Tibial nerve (tissue), 4 donors: Measurements from ENCODE around the gene ATP7A. TPM values are rescaled to one million over a fixed set of nuclear protein-coding genes. Genes with fewer than 3 reads are reported as not detected.
"Not testable (repeated sequence)": the region's sequence is repeated elsewhere in the genome, so short reads cannot be mapped to it uniquely, and the experiment has no call there.

Experiments
- DNase-seq, 2 donors: peaks; one replicate each; pipeline ENCODE4 v3.0.0-alpha.2; 2019; ENCODE audit warnings: low spot score in 2 of 2
- H3K27ac ChIP-seq, 4 donors: fragments of 200-600 bp; sonication (generic) in 3 of 4; one replicate each; pipeline ENCODE4 v1.5.1; 2017 to 2019; ENCODE audit warnings: mild to moderate bottlenecking in 1 of 4
- H3K27me3 ChIP-seq, 2 donors: fragments of 200-600 bp; sonication (generic) in 1 of 2; one replicate each; pipeline versions ENCODE4 v1.5.1 to v1.6.0; 2017 to 2019
- H3K36me3 ChIP-seq, 3 donors: fragments of 200-600 bp; sonication (generic); one replicate each; pipeline ENCODE4 v1.5.1; 2018 to 2019
- H3K4me1 ChIP-seq, 4 donors: fragments of 200-600 bp; sonication (generic) in 3 of 4; one replicate each; pipeline ENCODE4 v1.5.1; 2017 to 2019
- H3K4me3 ChIP-seq, 4 donors: fragments of 200-600 bp; sonication (generic) in 3 of 4; one replicate each; pipeline ENCODE4 v1.5.1; 2017 to 2019; ENCODE audit warnings: mild to moderate bottlenecking in 1 of 4, moderate library complexity in 1 of 4
- H3K9me3 ChIP-seq, 4 donors: fragments of 200-600 bp; sonication (generic) in 3 of 4; one replicate each; pipeline ENCODE4 v1.5.1; 2017 to 2019
- CTCF ChIP-seq, 5 experiments: fragments of 200-600 bp in 3 of 5; fragments of 450-650 bp in 2 of 5; sonication (generic) in 3 of 5; IDR thresholded peaks; one replicate each; pipeline ENCODE4 v1.5.1; 2016 to 2019; ENCODE audit warnings: antibody characterized with exemption in 5 of 5, mild to moderate bottlenecking in 3 of 5, moderate library complexity in 2 of 5
- EP300 ChIP-seq, 2 donors: sonication (generic); formaldehyde crosslinking; IDR thresholded peaks; one replicate each; pipeline ENCODE4 v1.6.1; 2017; ENCODE audit warnings: antibody characterized with exemption in 2 of 2, mild to moderate bottlenecking in 1 of 2
- POLR2A ChIP-seq, 2 donors: fragments of 450-650 bp; IDR thresholded peaks; one replicate each; pipeline ENCODE4 v1.6.1; 2017; ENCODE audit warnings: antibody characterized with exemption in 2 of 2, mild to moderate bottlenecking in 2 of 2, moderate library complexity in 2 of 2
- WGBS, 2 donors: methylation state at CpG; one replicate each; pipeline ENCODE4 v1.1.5; 2018; 5-methylcytosine and 5-hydroxymethylcytosine counted together
- total RNA-seq, 4 donors: library from RNA; depleted of rRNA; stranded (reverse); fragments of >200 nt; gene quantifications; one replicate each; pipeline ENCODE4 v1.1.0, GENCODE V29; 2016

The ATP7A gene
- total RNA-seq, 4 donors from 2014 or later, result 9.4 to 12.7 (median 10.4) TPM

DNA sequence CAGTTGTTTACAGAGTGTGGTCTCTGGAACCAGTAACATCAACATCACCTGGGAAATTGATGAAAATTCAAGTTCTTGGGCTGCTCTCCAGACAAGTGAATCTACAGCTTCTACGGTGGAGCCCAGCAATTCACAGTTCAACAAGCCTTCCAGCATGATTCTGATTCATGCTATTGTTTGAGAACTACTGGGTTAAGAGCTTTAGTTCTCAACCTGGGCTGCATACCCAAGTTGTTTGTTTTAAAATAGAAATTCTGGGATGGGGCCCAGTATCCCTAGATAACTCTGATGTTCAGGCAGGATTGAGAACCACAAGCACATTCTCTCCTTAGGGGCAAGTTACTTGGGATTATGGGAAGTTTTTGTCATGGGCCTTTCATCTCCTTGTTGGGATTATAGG lies 155.6 kb downstream of the ATP7A start:
- Histone ChIP-seq H3K4me3 (no peak overlapping the region), H3K4me1 (no peaks in the 10 kb centered on the region), H3K36me3 (no peaks in the 10 kb centered on the region), H3K27me3 (no peaks in the 10 kb centered on the region), H3K9me3 (no peaks in the 10 kb centered on the region), H3K27ac (no peak overlapping the region)
- 67 to 84% methylated on average over 1 of the region's 1 CpG for WGBS, 2 donors
- no peak for DNase-seq
- TF ChIP-seq CTCF (IDR thresholded peaks at IDR 0.05) (no peak), EP300 (IDR thresholded peaks at IDR 0.05) (no peak), POLR2A (IDR thresholded peaks at IDR 0.05) (no peak)

- Histone ChIP-seq H3K4me1 (no peaks in the 10 kb centered on the region), H3K27me3 (no peaks in the 10 kb centered on the region), H3K36me3 (no peaks in the 10 kb centered on the region), H3K9me3 (peaks cover 0 to 9% (median 4%) of the 10 kb centered on the region in 4 donors), H3K4me3 (no peak overlapping the region), H3K27ac (no peak overlapping the region)
- WGBS, 2 donors, result 64 to 84% methylated on average over 3 of the region's 3 CpGs
- DNase-seq, result no peak
- TF ChIP-seq CTCF (IDR thresholded peaks at IDR 0.05), result no peak
- no peak for TF ChIP-seq POLR2A (IDR thresholded peaks at IDR 0.05)
- no peak for TF ChIP-seq EP300 (IDR thresholded peaks at IDR 0.05)
These were observed 160.8 kb downstream of the ATP7A start for GRCh38 chrX:78071331-78071730.

DNA sequence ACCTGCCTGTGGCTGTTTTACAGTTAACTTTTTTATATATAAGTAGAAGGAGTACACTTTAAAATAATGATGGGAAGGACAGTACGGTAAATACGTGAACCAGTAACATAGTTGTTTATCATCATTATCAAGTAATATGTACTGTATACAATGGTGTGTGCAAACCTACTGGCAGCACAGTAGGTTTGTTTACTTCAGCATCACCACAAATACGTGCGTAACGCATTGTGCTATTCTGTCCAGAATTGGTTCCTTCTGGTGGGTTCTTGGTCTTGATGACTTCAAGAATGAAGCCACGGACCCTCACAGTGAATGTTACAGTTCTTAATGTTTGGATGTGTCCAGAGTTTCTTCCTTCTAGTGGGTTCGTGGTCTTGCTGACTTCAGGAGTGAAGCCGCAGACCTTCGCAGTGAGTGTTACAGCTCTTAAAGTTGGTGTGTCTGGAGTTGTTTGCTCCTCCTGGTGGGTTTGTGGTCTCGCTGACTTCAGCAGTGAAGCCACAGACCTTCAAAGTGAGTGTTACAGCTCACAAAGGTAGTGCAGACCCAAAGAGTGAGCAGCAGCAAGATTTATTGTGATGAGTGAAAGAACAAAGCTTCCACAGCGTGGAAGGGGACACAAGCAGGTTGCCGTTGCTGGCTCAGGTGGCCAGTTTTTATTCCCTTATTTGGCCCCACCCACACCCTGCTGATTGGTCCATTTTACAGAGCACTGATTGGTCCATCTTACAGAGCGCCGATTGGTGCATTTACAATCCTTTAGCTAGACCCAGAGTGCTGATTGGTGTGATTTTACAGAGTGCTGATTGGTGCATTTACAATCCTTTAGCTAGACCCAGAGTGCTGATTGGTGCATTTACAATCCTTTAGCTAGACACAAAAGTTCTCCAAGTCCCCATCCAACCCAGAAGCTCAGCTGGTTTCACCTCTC lies 162.9 kb downstream of the ATP7A start:
- H3K36me3 ChIP-seq, H3K9me3 ChIP-seq, H3K27ac ChIP-seq, H3K27me3 ChIP-seq, H3K4me3 ChIP-seq, DNase-seq, H3K4me1 ChIP-seq: not testable (repeated sequence)
- 82 to 86% methylated on average over 12 to 14 of the region's 14 CpGs for WGBS, 2 donors

- no peaks in the 10 kb centered on the region for H3K27me3 ChIP-seq
- TF ChIP-seq CTCF (IDR thresholded peaks at IDR 0.05) (no peak), POLR2A (IDR thresholded peaks at IDR 0.05) (no peak)
- no peak for DNase-seq
- H3K9me3 ChIP-seq, result peaks cover 0 to 9% (median 4%) of the 10 kb centered on the region in 4 donors
- H3K4me1 ChIP-seq, result no peaks in the 10 kb centered on the region
- no peak overlapping the region for H3K27ac ChIP-seq
- H3K4me3 ChIP-seq, result no peak overlapping the region
- no peaks in the 10 kb centered on the region for H3K36me3 ChIP-seq
These were observed 163.6 kb downstream of the ATP7A start for GRCh38 chrX:78074088-78074487.

- no peak overlapping the region for H3K4me3 ChIP-seq
- TF ChIP-seq CTCF (IDR thresholded peaks at IDR 0.05) (no peak), POLR2A (IDR thresholded peaks at IDR 0.05) (no peak), EP300 (IDR thresholded peaks at IDR 0.05) (no peak)
- 80 to 89% methylated on average over 5 of the region's 5 CpGs for WGBS, 2 donors
- no peak for DNase-seq
- no peaks in the 10 kb centered on the region for H3K4me1 ChIP-seq
- H3K27ac ChIP-seq, result no peak overlapping the region
- no peaks in the 10 kb centered on the region for H3K36me3 ChIP-seq
- peaks cover 0 to 9% (median 4%) of the 10 kb centered on the region in 4 donors for H3K9me3 ChIP-seq
- no peaks in the 10 kb centered on the region for H3K27me3 ChIP-seq
These were observed 165.4 kb downstream of the ATP7A start for GRCh38 chrX:78075787-78076389.

DNA sequence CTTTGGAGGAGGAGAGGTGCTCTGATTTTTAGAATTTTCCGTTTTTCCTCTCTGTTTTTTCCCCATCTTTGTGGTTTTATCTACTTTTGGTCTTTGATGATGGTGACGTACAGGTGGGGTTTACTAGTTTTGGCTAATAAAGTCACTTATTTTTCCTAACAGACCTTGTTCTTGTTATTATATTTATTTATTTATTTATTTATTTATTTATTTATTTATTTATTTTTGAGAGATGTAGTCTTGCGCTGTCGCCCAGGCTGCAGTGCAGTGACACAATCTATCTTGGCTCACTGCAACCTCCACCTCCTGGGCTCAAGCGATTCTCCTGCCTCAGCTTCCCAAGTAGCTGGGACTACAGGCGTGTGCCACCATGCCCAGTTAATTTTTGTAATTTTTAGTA lies 170.9 kb downstream of the ATP7A start:
- not testable (repeated sequence) for DNase-seq, H3K27ac ChIP-seq, H3K27me3 ChIP-seq, H3K4me3 ChIP-seq, H3K9me3 ChIP-seq, H3K36me3 ChIP-seq, H3K4me1 ChIP-seq
- 93% methylated on average over 6 of the region's 6 CpGs for WGBS, 2 donors
